Measurements from ENCODE around the gene RAB36. TPM values are rescaled to one million over a fixed set of nuclear protein-coding genes. Genes with fewer than 3 reads are reported as not detected.

Gene RAB36
- total RNA-seq, 1 donor: 4.6 TPM

DNA sequence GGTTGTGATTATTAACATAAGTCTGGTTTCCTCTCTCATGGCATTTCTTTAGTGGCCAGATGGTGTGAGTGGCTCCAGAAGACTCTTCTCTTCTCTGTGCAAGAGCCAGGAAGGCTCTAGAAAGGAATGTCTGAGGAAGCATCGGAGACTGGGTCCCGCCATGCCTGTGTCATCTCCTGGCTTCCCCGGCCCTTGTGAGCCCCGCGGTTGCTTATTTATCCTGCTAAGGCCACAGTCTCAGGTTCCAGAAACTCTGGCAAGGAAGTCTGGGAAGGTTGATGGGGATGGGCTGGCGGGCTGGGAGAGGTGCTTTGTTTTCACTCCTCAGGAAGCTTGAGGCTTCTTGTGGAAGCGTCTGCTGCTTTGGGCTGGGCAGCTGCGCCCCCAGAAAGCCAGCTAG, 53.9 kb downstream of the RAB36 start:
- H3K4me3 ChIP-seq (ENCODE audit: low read depth, low read length): no peak overlapping the region
- TF ChIP-seq, protein P1, sequence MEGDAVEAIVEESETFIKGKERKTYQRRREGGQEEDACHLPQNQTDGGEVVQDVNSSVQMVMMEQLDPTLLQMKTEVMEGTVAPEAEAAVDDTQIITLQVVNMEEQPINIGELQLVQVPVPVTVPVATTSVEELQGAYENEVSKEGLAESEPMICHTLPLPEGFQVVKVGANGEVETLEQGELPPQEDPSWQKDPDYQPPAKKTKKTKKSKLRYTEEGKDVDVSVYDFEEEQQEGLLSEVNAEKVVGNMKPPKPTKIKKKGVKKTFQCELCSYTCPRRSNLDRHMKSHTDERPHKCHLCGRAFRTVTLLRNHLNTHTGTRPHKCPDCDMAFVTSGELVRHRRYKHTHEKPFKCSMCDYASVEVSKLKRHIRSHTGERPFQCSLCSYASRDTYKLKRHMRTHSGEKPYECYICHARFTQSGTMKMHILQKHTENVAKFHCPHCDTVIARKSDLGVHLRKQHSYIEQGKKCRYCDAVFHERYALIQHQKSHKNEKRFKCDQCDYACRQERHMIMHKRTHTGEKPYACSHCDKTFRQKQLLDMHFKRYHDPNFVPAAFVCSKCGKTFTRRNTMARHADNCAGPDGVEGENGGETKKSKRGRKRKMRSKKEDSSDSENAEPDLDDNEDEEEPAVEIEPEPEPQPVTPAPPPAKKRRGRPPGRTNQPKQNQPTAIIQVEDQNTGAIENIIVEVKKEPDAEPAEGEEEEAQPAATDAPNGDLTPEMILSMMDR (IDR thresholded peaks at IDR 0.05; ENCODE audit: insufficient read depth, low read length): no peak
- no peak for DNase-seq (ENCODE audit: low read depth)

DNA sequence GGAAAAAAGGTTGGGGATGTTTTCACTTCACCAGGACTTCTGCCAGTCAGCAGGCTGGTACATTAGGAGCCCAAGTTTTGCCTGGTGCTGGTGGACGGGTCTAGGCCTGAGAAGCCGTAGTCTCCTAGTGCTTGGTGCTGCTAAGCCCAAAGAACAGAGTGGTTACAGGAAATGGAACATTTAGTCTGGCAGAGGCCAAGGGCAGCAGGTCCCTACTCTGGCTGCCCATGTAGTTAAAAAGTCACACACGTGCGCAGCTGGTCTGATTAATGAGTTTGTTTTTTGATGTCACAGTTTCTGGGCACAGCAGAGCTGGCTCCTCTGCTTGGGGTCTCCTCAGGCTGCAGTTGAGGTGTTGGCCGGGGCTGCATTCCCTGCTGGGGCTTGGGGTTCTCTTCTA, 55.6 kb downstream of the RAB36 start:
- no peak for DNase-seq (ENCODE audit: low read depth)
- H3K4me3 ChIP-seq (ENCODE audit: low read depth, low read length): no peak overlapping the region
- TF ChIP-seq, protein P1 (IDR thresholded peaks at IDR 0.05; ENCODE audit: insufficient read depth, low read length): no peak

DNA sequence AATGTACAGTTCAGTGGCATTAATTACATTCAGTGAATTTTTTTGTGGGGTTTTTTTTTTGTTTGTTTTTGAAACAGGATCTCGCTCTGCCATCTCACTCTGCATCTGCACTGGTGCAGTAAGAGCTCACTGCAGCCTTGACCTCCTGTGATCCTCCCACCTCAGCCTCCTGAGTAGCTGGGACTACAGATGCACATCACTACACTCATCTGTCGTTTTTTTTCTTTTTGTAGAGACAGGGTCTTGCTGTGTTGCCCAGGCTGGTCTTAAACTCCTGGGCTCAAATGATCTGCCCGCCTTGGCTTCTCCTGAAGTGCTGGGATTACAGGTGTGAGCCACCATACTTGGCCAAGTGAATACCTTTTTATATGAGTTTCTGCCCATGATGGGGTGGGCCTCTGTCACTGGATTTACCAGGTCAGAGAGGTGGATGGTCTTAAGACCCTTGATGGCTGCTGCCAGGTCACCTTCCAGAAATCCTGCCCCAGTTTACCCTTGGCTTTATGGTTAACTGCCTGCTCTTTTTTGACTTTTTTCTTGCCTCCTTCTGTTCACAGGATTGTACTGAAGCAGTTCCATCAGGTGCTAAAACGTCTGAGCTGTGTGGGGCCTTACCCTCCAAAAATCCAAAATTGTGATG, 57.7 kb downstream of the RAB36 start:
- TF ChIP-seq, protein P1 (IDR thresholded peaks at IDR 0.05; ENCODE audit: insufficient read depth, low read length): no peak
- no peak overlapping the region for H3K4me3 ChIP-seq (ENCODE audit: low read depth, low read length)
- no peak for DNase-seq (ENCODE audit: low read depth)

DNA sequence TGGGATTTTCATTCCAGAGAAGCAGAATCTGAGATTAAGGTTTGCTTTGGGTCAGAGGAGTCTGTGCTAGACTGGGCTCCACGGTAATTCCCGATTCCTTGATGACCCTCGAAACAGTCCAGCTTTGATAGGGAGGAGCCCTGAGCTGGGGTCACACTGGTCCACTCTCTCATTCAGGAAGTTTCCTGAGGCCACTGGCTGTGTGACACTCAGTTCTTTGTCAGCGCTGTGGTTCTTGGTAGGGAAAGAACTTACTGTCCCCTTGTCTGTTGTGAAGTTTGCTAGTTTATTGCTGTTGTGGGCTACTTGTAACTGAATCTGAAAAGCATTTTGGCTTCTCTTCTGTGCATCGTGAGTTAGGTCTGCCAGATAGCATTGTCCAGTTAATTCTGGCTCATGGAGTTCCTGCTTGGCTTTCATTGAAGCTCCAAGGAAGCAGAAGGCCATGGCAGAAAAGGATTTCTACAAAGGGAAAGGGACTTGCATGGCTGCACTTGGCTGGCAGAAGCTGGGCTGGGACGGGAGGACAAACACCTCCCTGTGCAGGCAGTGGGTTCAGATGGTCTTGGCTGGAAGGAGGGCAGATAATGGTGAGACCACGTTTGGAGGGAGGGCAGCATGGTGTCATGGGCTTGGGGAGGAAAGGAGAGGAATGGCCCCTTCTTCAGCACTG, 58.3 kb downstream of the RAB36 start:
- no peak for DNase-seq (ENCODE audit: low read depth)
- TF ChIP-seq, protein P1 (IDR thresholded peaks at IDR 0.05; ENCODE audit: insufficient read depth, low read length): no peak
- no peak overlapping the region for H3K4me3 ChIP-seq (ENCODE audit: low read depth, low read length)

DNA sequence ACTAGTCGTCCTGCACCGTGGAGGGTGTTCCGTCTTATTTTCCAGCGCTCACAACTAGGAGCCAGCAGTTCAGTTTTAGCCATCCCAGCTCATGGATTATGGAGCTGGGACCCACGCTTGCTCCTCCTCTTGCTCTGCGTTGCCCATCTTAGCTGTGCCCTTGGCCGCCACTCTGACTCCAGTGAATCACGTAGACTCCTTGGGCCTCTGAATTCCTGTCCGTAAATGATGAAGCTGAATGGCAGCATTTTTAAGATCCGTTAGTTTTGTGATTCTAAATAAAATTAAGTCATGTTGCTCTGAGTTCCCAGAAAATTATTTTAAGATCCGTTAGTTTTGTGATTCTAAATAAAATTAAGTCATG, 58.8 kb downstream of the RAB36 start:
- no peak overlapping the region for H3K4me3 ChIP-seq (ENCODE audit: low read depth, low read length)
- DNase-seq (ENCODE audit: low read depth): no peak
- TF ChIP-seq, protein P1 (IDR thresholded peaks at IDR 0.05; ENCODE audit: insufficient read depth, low read length): no peak

DNA sequence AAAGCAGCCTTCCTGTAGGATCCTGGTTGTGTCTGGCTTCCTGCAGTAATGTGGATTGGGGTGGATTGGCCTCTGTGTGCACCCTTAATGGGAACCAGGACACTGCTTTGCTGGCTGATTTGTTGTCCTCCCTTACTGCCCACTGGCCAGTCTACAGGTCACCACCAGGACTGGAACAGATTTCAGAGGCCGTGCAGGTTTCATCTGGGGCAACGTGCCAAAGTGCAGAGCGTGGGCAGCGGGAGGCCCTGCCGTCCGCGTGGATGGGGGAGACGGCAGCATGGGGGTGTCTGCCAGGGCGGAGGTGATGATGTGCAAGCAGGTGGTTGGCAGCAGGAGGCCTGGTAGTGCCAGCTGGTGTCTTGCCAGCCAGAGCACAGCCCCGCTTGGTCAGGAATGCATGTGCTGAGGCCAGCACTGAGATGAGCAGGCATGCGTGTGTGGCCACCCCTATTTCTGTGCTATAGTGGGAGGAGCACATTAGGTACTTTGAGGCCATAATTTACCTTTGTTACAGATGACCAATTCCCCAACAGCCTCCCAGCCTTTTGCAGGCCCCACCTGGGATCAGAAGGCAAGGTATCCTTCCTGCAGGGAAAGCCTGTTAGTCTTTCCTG, 59.4 kb downstream of the RAB36 start:
- peak; percentile 50 for DNase-seq (ENCODE audit: low read depth)
- TF ChIP-seq, protein P1 (IDR thresholded peaks at IDR 0.05; ENCODE audit: insufficient read depth, low read length): no peak
- H3K4me3 ChIP-seq (ENCODE audit: low read depth, low read length): no peak overlapping the region

Data from fibroblast of the aortic adventitia (primary cell).